Endothelial cell of umbilical vein (primary cell): ENCODE data around the gene CS. TPM values are rescaled to one million over a fixed set of nuclear protein-coding genes. Genes with fewer than 3 reads are reported as not detected.

ENCODE experiments used
- BruUV-seq: library from RNA; stranded (reverse); fragments of 400-500 nt; replicated peaks from 2 replicates; lab custom pipeline; 2021; lab: Mats Ljungman, UMichigan
- CTCF ChIA-PET: fragments of 300-600, 350-600 bp; sonication (Branson Sonifier 250); formaldehyde crosslinking; loops from one replicate; lab custom pipeline; 2021; ENCODE audit warnings: antibody characterized with exemption, inconsistent platforms; lab: Charles Lee
- POLR2A ChIA-PET: fragments of 300-600, 350-600 bp; sonication (Branson Sonifier 250); formaldehyde crosslinking; loops from one replicate; lab custom pipeline; 2021; ENCODE audit warnings: antibody characterized with exemption, inconsistent platforms; lab: Charles Lee
- DNase-seq: peaks from one replicate; pipeline ENCODE4 v3.0.0-alpha.2; 2011; ENCODE audit warnings: low read depth, low spot score
- FAIRE-seq: peaks from 2 replicates; lab custom pipeline; 2011; peaks lifted over from hg19 to GRCh38; lab: Jason Lieb, UNC
- H2AFZ ChIP-seq: 2 replicates; pipeline ENCODE4 v1.6.0; 2012; ENCODE audit warnings: low read depth, low read length, control low read depth, inconsistent platforms
- H3K27ac ChIP-seq: 2 replicates; pipeline ENCODE4 v1.5.1; 2011; ENCODE audit warnings: low read depth, mild to moderate bottlenecking, control low read depth, low read length, moderate library complexity; ENCODE audit not compliant: insufficient read depth
- H3K27me3 ChIP-seq, 2 experiments: 2 replicates each; pipeline versions ENCODE4 v1.6.0 to v1.6.1; 2011; ENCODE audit warnings: low read length in 2 of 2, mixed read lengths in 1 of 2; ENCODE audit not compliant: control insufficient read depth in 2 of 2, insufficient read depth in 2 of 2
- H3K36me3 ChIP-seq, 2 experiments: 2 replicates in 1 of 2; 3 replicates in 1 of 2; pipeline ENCODE4 v1.5.1; 2011; ENCODE audit warnings: low read length in 2 of 2, mild to moderate bottlenecking in 1 of 2, moderate library complexity in 1 of 2; ENCODE audit not compliant: control insufficient read depth in 2 of 2, insufficient read depth in 2 of 2; ENCODE audit errors: extremely low read depth in 1 of 2
- H3K4me1 ChIP-seq: 3 replicates; pipeline ENCODE4 v1.5.1; 2011; ENCODE audit warnings: mild to moderate bottlenecking, low read length; ENCODE audit not compliant: control insufficient read depth, insufficient read depth; ENCODE audit errors: extremely low read depth
- H3K4me2 ChIP-seq: 2 replicates; pipeline ENCODE4 v1.6.1; 2011; ENCODE audit warnings: low read length, control low read depth, mixed read lengths; ENCODE audit not compliant: insufficient read depth
- H3K4me3 ChIP-seq, 3 experiments: fragments of 200-600 bp in 1 of 3; sonication (generic), shearing (Covaris generic) in 1 of 3; replicated peaks in 1 of 3; 2 replicates each; pipeline ENCODE4 v1.5.1; 2011 to 2016; ENCODE audit warnings: control low read depth in 3 of 3, low read length in 3 of 3, mild to moderate bottlenecking in 2 of 3, inconsistent platforms in 1 of 3, low read depth in 1 of 3, moderate library complexity in 1 of 3; ENCODE audit not compliant: insufficient read depth in 1 of 3
- H3K79me2 ChIP-seq: 2 replicates; pipeline ENCODE4 v1.6.0; 2012; ENCODE audit warnings: low read length, inconsistent platforms; ENCODE audit not compliant: control insufficient read depth, insufficient read depth
- H3K9ac ChIP-seq: replicated peaks from 2 replicates; pipeline ENCODE3; 2011; ENCODE audit warnings: low read length, control low read depth; ENCODE audit not compliant: insufficient read depth; ENCODE audit errors: extremely low read depth
- H3K9me1 ChIP-seq: replicated peaks from 3 replicates; pipeline ENCODE4 v1.6.0; 2011; ENCODE audit warnings: mild to moderate bottlenecking, low read length; ENCODE audit not compliant: control insufficient read depth, insufficient read depth; ENCODE audit errors: extremely low read depth
- H3K9me3 ChIP-seq: replicated peaks from 2 replicates; pipeline ENCODE4 v1.5.1; 2012; ENCODE audit warnings: low read length, inconsistent platforms; ENCODE audit not compliant: control insufficient read depth, insufficient read depth
- H4K20me1 ChIP-seq: replicated peaks from 2 replicates; pipeline ENCODE3; 2011; ENCODE audit warnings: mild to moderate bottlenecking, low read length; ENCODE audit not compliant: control insufficient read depth, insufficient read depth; ENCODE audit errors: extremely low read depth
- EZH2 ChIP-seq: IDR thresholded peaks from 2 replicates; pipeline ENCODE4 v1.6.1; 2012; ENCODE audit warnings: borderline replicate concordance, low read depth, mild to moderate bottlenecking, moderate library complexity, low read length, inconsistent platforms; ENCODE audit not compliant: severe bottlenecking
- FOS ChIP-seq: IDR thresholded peaks from 2 replicates; pipeline ENCODE4 v1.6.1; 2011; ENCODE audit warnings: mild to moderate bottlenecking, low read length, moderate library complexity, borderline replicate concordance; ENCODE audit not compliant: insufficient read depth
- GATA2 ChIP-seq: IDR thresholded peaks from 2 replicates; pipeline ENCODE4 v1.7.0; 2011; ENCODE audit warnings: low read depth, mild to moderate bottlenecking, moderate library complexity, mixed read lengths, low read length; ENCODE audit not compliant: insufficient read length, insufficient read depth
- JUN ChIP-seq: IDR thresholded peaks from 2 replicates; pipeline ENCODE4 v1.6.1; 2011; ENCODE audit warnings: borderline replicate concordance, low read depth; ENCODE audit not compliant: insufficient read length, insufficient read depth
- MYC ChIP-seq: IDR thresholded peaks from one replicate; pipeline ENCODE4 v1.6.1; 2011; ENCODE audit warnings: mild to moderate bottlenecking, low read depth, low read length
- POLR2A ChIP-seq: IDR thresholded peaks from 2 replicates; pipeline ENCODE4 v1.6.1; 2012; ENCODE audit warnings: low read depth, mild to moderate bottlenecking, control low read depth, low read length
- POLR2AphosphoS5 ChIP-seq: IDR thresholded peaks from 2 replicates; pipeline ENCODE4 v1.6.1; 2012; ENCODE audit warnings: low read depth, mild to moderate bottlenecking, control low read depth, low read length, moderate library complexity; ENCODE audit not compliant: insufficient read depth
- dilution Hi-C: fragments of 300-500 bp; cut with MboI; formaldehyde crosslinking; loops from one replicate; pipeline ENCODE4 v1.15.0; 2019; ENCODE audit warnings: low sequenced_read_pairs; ENCODE audit not compliant: extremely low pct_ligation_motif_present
- intact Hi-C: fragments of 100-400 bp; cut with micrococcal nuclease; formaldehyde crosslinking; loops from one replicate; pipeline ENCODE4 v1.10.0; 2022
- polyA plus RNA-seq, 4 experiments: library from polyadenylated mRNA; depleted of rRNA in 3 of 4; stranded (reverse) in 3 of 4; unstranded in 1 of 4; fragments of >200 nt; gene quantifications; 2 replicates each; pipeline versions ENCODE4 v1.2.1 to v1.2.3, GENCODE V29; 2011 to 2012; ENCODE audit warnings: missing spikeins in 1 of 4
- total RNA-seq: library from RNA; stranded (reverse); gene quantifications from 2 replicates; pipeline ENCODE4 v1.2.3, GENCODE V29; 2021
- TF ChIP-seq, protein P1 (sequence below), 2 donors: IDR thresholded peaks; 1 replicate in 1 of 2; 2 replicates in 1 of 2; pipeline ENCODE4 v1.5.1; 2011; ENCODE audit warnings: low read length in 2 of 2, mild to moderate bottlenecking in 2 of 2, moderate library complexity in 2 of 2, control low read depth in 1 of 2, inconsistent platforms in 1 of 2, low read depth in 1 of 2; ENCODE audit not compliant: insufficient read depth in 1 of 2; ENCODE audit errors: extremely low read depth in 1 of 2
- TF ChIP-seq, protein P2 (sequence below): IDR thresholded peaks from 2 replicates; pipeline ENCODE4 v1.6.1; 2011; ENCODE audit not compliant: insufficient read depth, insufficient read length

The CS gene
- total and polyA plus RNA-seq, 2 donors (not counting 3 experiments of a cell fraction or from before 2014, with no cell fraction given) = 129 to 312 TPM

DNA sequence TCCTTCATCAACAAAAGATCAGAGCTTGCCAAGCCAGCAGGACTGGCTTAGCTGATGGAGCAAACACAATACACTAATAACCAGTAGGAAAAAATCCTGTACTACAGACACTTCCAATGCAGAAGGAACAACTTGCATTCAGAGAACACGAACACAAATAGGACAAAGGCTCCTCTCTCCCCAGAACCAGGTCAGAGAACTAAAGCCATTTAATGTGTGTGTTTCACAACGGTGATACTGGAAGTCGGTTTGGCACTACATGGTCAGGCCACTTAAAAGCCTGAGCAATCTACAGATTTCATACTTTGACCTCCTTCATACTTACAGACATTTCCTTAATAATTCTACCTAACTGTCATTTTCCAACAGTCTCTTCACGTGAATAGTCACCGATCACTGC, 6.3 kb downstream of the CS start:
- CTCF ChIA-PET = interaction anchor here (1.4 to 1.7 kb wide), 2 partner anchors 15 to 170 kb away, joined by 4 read pairs; no protein-coding TSS in a partner anchor
- peaks cover 6% of the 10 kb centered on the region for H4K20me1 ChIP-seq
- H3K4me3 ChIP-seq = no peak overlapping the region
- no TSS peak for BruUV-seq
- H3K27me3 ChIP-seq = no peaks in the 10 kb centered on the region
- H3K9ac ChIP-seq = no peak overlapping the region
- no peak overlapping the region for H3K4me2 ChIP-seq
- no peaks in the 10 kb centered on the region for H3K9me3 ChIP-seq
- no peak overlapping the region for H3K27ac ChIP-seq
- peaks cover 14% of the 10 kb centered on the region for H3K4me1 ChIP-seq
- H3K9me1 ChIP-seq = no peaks in the 10 kb centered on the region
- POLR2A ChIA-PET = no interaction called here
- no peak for FAIRE-seq
- dilution Hi-C loops (no loop called here), intact Hi-C loops (no loop called here)
- H3K79me2 ChIP-seq = peaks cover 86% of the 10 kb centered on the region
- H3K36me3 ChIP-seq = peaks cover 2 to 9% of the 10 kb centered on the region in 2 experiments
- TF ChIP-seq POLR2A (no peak), MYC (no peak), EZH2 (no peak), POLR2AphosphoS5 (no peak), JUN (no peak), GATA2 (no peak), FOS (no peak)
- TF ChIP-seq, protein P1, sequence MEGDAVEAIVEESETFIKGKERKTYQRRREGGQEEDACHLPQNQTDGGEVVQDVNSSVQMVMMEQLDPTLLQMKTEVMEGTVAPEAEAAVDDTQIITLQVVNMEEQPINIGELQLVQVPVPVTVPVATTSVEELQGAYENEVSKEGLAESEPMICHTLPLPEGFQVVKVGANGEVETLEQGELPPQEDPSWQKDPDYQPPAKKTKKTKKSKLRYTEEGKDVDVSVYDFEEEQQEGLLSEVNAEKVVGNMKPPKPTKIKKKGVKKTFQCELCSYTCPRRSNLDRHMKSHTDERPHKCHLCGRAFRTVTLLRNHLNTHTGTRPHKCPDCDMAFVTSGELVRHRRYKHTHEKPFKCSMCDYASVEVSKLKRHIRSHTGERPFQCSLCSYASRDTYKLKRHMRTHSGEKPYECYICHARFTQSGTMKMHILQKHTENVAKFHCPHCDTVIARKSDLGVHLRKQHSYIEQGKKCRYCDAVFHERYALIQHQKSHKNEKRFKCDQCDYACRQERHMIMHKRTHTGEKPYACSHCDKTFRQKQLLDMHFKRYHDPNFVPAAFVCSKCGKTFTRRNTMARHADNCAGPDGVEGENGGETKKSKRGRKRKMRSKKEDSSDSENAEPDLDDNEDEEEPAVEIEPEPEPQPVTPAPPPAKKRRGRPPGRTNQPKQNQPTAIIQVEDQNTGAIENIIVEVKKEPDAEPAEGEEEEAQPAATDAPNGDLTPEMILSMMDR (IDR thresholded peaks at IDR 0.05; ENCODE audit: extremely low read depth in 1 of 2, insufficient read depth in 1 of 2, low read depth in 1 of 2, low read length in 2 of 2) = no peak
- TF ChIP-seq, protein P2, sequence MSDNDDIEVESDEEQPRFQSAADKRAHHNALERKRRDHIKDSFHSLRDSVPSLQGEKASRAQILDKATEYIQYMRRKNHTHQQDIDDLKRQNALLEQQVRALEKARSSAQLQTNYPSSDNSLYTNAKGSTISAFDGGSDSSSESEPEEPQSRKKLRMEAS = no peak
- H2AFZ ChIP-seq = no peak overlapping the region
- DNase-seq = no peak
